GM13976 (cell line): ENCODE measurements around the gene RNF215.

Experiments
- DNase-seq: peaks from one replicate; pipeline ENCODE4 v3.0.0; 2012; ENCODE audit warnings: low spot score
- in situ Hi-C: fragments of 300-500 bp; cut with MboI; formaldehyde crosslinking; loops from one replicate; pipeline ENCODE4 v1.12.0; 2022; ENCODE audit warnings: low sequenced_read_pairs, mixed read lengths, inconsistent platforms; ENCODE audit not compliant: unreplicated experiment
- TF ChIP-seq, protein P1 (sequence below): IDR thresholded peaks from 2 replicates; pipeline ENCODE4 v1.5.1; 2012; ENCODE audit warnings: borderline replicate concordance, mild to moderate bottlenecking; ENCODE audit not compliant: insufficient read depth; ENCODE audit errors: extremely low read depth, missing control alignments, control extremely low read depth

RNF215 gene

DNA sequence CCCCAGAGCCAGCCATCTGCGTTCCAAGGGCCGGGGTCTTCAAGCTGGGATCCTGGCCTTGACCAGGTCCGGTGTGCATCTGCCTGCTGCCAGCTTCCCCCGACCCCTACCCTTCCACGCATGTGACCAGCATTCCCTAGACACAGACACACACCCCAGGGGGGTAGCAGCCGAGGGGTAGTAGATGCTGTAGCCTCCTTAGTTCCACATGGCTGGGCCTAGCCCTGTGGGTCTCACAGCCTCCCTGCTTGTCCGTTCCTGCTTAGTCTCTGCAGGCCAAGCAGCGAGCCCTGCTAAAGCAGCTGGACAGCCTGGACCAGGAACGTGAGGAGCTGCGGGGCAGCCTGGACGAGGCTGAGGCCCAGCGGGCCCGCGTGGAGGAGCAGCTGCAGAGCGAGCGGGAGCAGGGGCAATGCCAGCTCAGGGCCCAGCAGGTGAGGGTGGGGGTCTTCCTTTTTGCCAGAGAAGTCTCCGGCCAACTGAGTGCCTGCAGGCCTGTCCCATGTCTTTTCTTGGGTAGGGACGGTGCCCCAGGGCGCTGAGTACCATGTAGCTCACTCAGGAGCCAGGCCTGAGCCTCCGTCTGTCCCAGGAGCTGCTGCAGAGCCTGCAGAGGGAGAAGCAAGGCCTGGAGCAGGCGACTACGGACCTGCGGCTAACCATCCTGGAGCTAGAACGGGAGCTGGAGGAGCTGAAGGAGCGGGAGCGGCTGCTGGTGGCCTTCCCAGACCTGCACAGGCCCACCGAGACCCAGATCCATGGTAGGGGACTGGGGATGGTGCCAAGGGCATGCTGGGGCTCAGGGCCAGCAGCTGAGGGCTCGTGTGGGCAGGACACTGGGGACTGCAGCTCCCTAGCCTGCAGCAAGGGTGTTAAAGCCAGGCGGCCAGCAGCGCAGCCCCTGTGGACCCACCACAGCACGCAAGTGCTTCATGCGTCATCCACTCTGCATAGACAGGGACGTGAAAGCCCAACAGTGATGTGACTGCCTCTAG, 13.6 kb downstream of the RNF215 start:
- no peak for DNase-seq
- TF ChIP-seq, protein P1, sequence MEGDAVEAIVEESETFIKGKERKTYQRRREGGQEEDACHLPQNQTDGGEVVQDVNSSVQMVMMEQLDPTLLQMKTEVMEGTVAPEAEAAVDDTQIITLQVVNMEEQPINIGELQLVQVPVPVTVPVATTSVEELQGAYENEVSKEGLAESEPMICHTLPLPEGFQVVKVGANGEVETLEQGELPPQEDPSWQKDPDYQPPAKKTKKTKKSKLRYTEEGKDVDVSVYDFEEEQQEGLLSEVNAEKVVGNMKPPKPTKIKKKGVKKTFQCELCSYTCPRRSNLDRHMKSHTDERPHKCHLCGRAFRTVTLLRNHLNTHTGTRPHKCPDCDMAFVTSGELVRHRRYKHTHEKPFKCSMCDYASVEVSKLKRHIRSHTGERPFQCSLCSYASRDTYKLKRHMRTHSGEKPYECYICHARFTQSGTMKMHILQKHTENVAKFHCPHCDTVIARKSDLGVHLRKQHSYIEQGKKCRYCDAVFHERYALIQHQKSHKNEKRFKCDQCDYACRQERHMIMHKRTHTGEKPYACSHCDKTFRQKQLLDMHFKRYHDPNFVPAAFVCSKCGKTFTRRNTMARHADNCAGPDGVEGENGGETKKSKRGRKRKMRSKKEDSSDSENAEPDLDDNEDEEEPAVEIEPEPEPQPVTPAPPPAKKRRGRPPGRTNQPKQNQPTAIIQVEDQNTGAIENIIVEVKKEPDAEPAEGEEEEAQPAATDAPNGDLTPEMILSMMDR, result no peak
- in situ Hi-C loops, result no loop called here

DNA sequence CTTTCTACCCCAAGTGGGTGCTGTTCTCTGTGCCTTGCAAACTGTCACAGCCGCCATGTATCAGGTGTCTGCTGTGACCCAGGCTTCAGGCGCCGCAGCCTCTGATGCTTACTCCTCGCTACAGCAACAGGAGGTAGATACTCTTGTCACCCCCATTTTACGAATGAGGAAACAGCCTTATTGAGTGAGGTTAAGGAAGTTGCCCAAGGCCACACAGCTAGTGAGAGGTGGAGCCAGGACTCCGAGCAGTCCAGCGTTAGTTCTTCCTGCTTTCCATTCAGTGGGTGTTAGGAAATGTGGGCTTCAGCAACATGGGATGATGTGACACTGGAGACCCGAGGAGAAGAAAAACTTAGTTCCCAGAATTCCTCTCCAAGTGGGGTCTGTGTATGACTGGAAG, 14.3 kb downstream of the RNF215 start:
- in situ Hi-C loops, result no loop called here
- no peak for DNase-seq
- TF ChIP-seq, protein P1, result no peak

DNA sequence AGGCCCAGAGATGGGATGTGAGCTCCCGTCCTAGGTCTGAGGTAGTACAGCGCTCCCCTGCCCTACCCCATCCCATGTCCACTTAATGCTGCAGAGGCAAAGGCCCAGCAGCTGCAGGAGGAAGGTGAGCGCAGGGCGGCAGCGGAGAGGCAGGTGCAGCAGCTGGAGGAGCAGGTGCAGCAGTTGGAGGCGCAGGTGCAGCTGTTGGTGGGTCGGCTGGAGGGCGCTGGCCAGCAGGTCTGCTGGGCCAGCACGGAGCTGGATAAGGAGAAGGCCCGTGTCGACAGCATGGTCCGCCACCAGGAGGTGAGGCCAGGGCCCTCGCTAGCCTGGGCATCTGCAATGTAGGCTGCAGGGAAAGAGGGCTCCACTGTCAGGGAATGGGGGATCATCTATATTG, 15.2 kb downstream of the RNF215 start:
- TF ChIP-seq, protein P1, result no peak
- no peak for DNase-seq
- in situ Hi-C loops, result no loop called here

DNA sequence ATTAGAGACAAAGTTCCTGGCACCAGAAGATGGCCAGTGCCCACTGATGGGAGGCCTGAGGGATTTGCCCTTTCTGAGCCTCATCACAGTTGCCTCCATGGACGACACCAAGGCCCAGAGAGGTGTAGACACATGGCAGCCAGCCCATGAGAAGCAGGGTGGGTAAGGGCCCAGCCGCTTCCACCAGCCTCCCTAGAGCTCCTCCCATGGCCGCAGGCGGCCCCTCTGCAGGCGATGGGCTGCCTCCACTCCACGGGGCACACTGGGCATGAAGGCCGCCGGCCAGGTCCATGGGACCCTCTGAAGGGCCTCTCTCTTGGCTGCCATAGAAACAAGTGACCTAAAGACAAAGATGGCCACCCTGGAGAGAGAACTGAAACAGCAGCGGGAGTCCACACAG, 15.9 kb downstream of the RNF215 start:
- DNase-seq, result no peak
- in situ Hi-C loops, result no loop called here
- TF ChIP-seq, protein P1, result no peak

DNA sequence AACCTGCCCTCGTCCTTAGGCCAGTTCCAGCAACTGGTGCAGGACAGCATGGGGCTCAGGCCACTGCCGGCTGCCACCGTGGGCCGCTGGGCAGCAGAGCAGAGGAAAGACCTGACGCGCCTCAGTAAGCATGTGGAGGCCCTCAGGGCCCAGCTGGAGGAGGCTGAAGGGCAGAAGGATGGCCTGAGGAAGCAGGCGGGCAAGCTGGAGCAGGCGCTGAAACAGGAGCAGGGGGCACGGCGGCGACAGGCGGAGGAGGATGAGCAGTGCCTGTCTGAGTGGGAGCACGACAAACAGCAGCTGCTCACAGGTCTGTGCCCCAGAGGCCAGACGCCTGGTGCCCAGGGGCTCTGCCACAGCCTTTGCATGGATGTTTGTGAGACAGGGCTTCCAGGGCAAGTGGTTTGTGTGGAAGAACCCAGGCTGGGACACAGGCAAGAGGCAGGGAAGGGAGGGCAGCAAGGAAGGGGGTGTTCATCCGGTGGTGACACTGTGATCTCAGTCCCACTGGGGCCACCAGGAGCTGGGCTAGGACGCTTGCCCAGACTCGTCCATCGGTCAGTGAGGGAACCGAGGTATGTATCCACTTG, 16.5 kb downstream of the RNF215 start:
- TF ChIP-seq, protein P1, result no peak
- in situ Hi-C loops, result no loop called here
- DNase-seq, result no peak

DNA sequence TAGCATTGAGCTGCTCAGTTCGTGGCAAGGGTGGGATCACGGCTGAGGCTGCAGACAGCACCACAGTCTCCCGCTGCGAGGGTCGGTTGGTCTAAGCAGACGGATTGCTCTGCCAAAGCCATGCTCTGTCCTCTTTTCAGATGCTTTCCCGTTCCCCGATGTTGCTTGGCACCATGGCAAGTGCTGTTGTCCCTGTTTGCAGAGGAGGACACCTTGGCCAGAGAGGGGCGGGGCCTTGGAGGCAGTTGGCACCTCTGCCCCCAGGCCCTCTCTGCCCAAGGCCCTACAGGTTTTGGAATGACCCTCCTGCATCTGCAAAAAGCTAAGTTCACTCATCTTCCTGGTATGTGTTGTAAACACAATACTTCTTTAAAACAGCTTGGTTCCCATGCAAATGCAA, 18.8 kb downstream of the RNF215 start:
- DNase-seq, result no peak
- TF ChIP-seq, protein P1, result no peak
- in situ Hi-C loops, result no loop called here
